GM19397 (cell line): ENCODE measurements around the gene OBSCN.

Experiments
- ATAC-seq: cut with Tn5 transposase; IDR thresholded peaks from one replicate; pipeline ENCODE4 v1.9.1; 2021; ENCODE audit warnings: mild to moderate bottlenecking, moderate library complexity; ENCODE audit not compliant: unreplicated experiment

Gene OBSCN

GRCh38 chr1:228428412-228428811, 220.6 kb downstream of the OBSCN start:
- no peak for ATAC-seq
